Natural killer cell (primary cell): Measurements from ENCODE around the gene STAU1. TPM values are rescaled to one million over a fixed set of nuclear protein-coding genes. Genes with fewer than 3 reads are reported as not detected.

ENCODE experiments used
- ATAC-seq, 3 donors: fragments of 150-1000 bp in 2 of 3; fragments of 200-7000 bp in 1 of 3; cut with Tn5 transposase; 1 replicate in 1 of 3; 2 replicates in 2 of 3; pipeline ENCODE4 v1.10.0; 2021; ENCODE audit warnings: mild to moderate bottlenecking in 2 of 3, moderate library complexity in 2 of 3
- DNase-seq, 2 donors: peaks; one replicate each; pipeline versions ENCODE4 v3.0.0 to v3.0.0-alpha.2; 2013 to 2021; ENCODE audit warnings: mixed read lengths in 1 of 2
- H3K27ac ChIP-seq: one replicate; pipeline ENCODE4 v1.5.1; 2013; ENCODE audit warnings: mild to moderate bottlenecking, low read length
- H3K27me3 ChIP-seq: one replicate; pipeline ENCODE4 v1.6.1; 2013; ENCODE audit warnings: low read length; ENCODE audit not compliant: control insufficient read depth, insufficient read depth
- H3K36me3 ChIP-seq: one replicate; pipeline ENCODE4 v1.6.1; 2013; ENCODE audit warnings: low read length; ENCODE audit not compliant: control insufficient read depth, insufficient read depth
- H3K4me1 ChIP-seq: one replicate; pipeline ENCODE4 v1.6.1; 2013; ENCODE audit warnings: low read length; ENCODE audit not compliant: control insufficient read depth, insufficient read depth
- H3K4me3 ChIP-seq: one replicate; pipeline ENCODE4 v1.5.1; 2013; ENCODE audit warnings: low read length
- H3K9me3 ChIP-seq: one replicate; pipeline ENCODE4 v1.6.1; 2013; ENCODE audit warnings: low read length; ENCODE audit not compliant: control insufficient read depth, insufficient read depth
- H3K27ac Mint-ChIP-seq, 2 donors: one replicate each; pipeline ENCODE4 v1.8.0; 2022; ENCODE audit warnings: mild to moderate bottlenecking in 2 of 2, mixed read lengths in 2 of 2, moderate library complexity in 1 of 2
- H3K27me3 Mint-ChIP-seq, 2 donors: one replicate each; pipeline ENCODE4 v1.8.0; 2022; ENCODE audit warnings: low read depth in 2 of 2, mixed read lengths in 2 of 2
- H3K36me3 Mint-ChIP-seq: one replicate; pipeline ENCODE4 v1.8.0; 2022; ENCODE audit warnings: mixed read lengths
- H3K4me1 Mint-ChIP-seq, 2 donors: one replicate each; pipeline ENCODE4 v1.8.0; 2022; ENCODE audit warnings: mixed read lengths in 2 of 2
- H3K4me3 Mint-ChIP-seq: one replicate; pipeline ENCODE4 v1.8.0; 2022; ENCODE audit warnings: mild to moderate bottlenecking, moderate library complexity, mixed read lengths
- H3K9me3 Mint-ChIP-seq, 2 donors: one replicate each; pipeline ENCODE4 v1.8.0; 2022; ENCODE audit warnings: mixed read lengths in 2 of 2
- CTCF ChIP-seq: fragments of 200-600 bp; IDR thresholded peaks from one replicate; pipeline ENCODE4 v1.8.0; 2022; ENCODE audit warnings: antibody characterized with exemption
- WGBS: methylation state at CpG from one replicate; pipeline ENCODE4 v1.1.7; 2013; ENCODE audit warnings: missing lambda C conversion rate; ENCODE audit not compliant: insufficient coverage; 5-methylcytosine and 5-hydroxymethylcytosine counted together
- intact Hi-C: fragments of 100-400 bp; cut with micrococcal nuclease; formaldehyde crosslinking; loops from one replicate; pipeline ENCODE4 v1.14.2; 2022
- total RNA-seq, 4 donors: library from RNA; stranded (reverse); fragments of 120-200 nt in 1 of 4; gene quantifications; one replicate each; pipeline versions ENCODE4 v1.2.3 to v1.2.4, GENCODE V29; 2013 to 2022

STAU1 gene
- total RNA-seq, 3 donors from 2014 or later (not counting 1 experiment from before 2014, with no cell fraction given) = 47.3 to 54.9 (median 49.9) TPM

- Histone ChIP-seq H3K4me3 (no peak overlapping the region), H3K27ac (no peak overlapping the region), H3K27me3 (no peaks in the 10 kb centered on the region), H3K9me3 (peaks cover 3% of the 10 kb centered on the region), H3K36me3 (no peaks in the 10 kb centered on the region), H3K4me1 (no peaks in the 10 kb centered on the region)
- no peaks in the 10 kb centered on the region for H3K9me3 Mint-ChIP-seq
- no peaks in the 10 kb centered on the region for H3K36me3 Mint-ChIP-seq
- intact Hi-C loops = no loop called here
- H3K4me3 Mint-ChIP-seq = no peak overlapping the region
- WGBS = 100% methylated on average over 1 of the region's 1 CpG
- ATAC-seq = no peak
- no peak for TF ChIP-seq CTCF
- no peak for DNase-seq
- no peak overlapping the region for H3K27ac Mint-ChIP-seq
- no peaks in the 10 kb centered on the region for H3K4me1 Mint-ChIP-seq
- no peaks in the 10 kb centered on the region for H3K27me3 Mint-ChIP-seq
Observed at GRCh38 chr20:49210101-49210756, 22.1 kb upstream of the STAU1 start.

- ATAC-seq = no peak
- TF ChIP-seq CTCF = no peak
- WGBS = 95% methylated on average over 6 of the region's 6 CpGs
- Histone ChIP-seq H3K4me1 (no peaks in the 10 kb centered on the region), H3K27me3 (no peaks in the 10 kb centered on the region), H3K27ac (no peak overlapping the region), H3K4me3 (no peak overlapping the region), H3K36me3 (no peaks in the 10 kb centered on the region), H3K9me3 (peaks cover 3% of the 10 kb centered on the region)
- no peaks in the 10 kb centered on the region for H3K4me1 Mint-ChIP-seq
- H3K36me3 Mint-ChIP-seq = no peaks in the 10 kb centered on the region
- intact Hi-C loops = no loop called here
- no peak overlapping the region for H3K27ac Mint-ChIP-seq
- no peaks in the 10 kb centered on the region for H3K27me3 Mint-ChIP-seq
- H3K9me3 Mint-ChIP-seq = no peaks in the 10 kb centered on the region
- DNase-seq = no peak
- H3K4me3 Mint-ChIP-seq = no peak overlapping the region
Observed at GRCh38 chr20:49207076-49207475, 18.9 kb upstream of the STAU1 start.

GRCh38 chr20:49203746-49204145 lies 15.6 kb upstream of the STAU1 start:
- H3K9me3 ChIP-seq = no peaks in the 10 kb centered on the region
- DNase-seq = no peak
- Mint-ChIP-seq H3K36me3 (no peaks in the 10 kb centered on the region), H3K9me3 (no peaks in the 10 kb centered on the region), H3K4me3 (no peak overlapping the region), H3K4me1 (no peaks in the 10 kb centered on the region), H3K27ac (no peak overlapping the region), H3K27me3 (no peaks in the 10 kb centered on the region)
- no peaks in the 10 kb centered on the region for H3K36me3 ChIP-seq
- no peak overlapping the region for H3K27ac ChIP-seq
- no peak for ATAC-seq
- no peak for TF ChIP-seq CTCF
- no peaks in the 10 kb centered on the region for H3K27me3 ChIP-seq
- H3K4me1 ChIP-seq = no peaks in the 10 kb centered on the region
- WGBS = 93% methylated on average over 8 of the region's 9 CpGs
- no peak overlapping the region for H3K4me3 ChIP-seq
- intact Hi-C loops = no loop called here

GRCh38 chr20:49203011-49203410 lies 14.9 kb upstream of the STAU1 start:
- Histone ChIP-seq H3K4me3 (no peak overlapping the region), H3K27me3 (no peaks in the 10 kb centered on the region), H3K9me3 (no peaks in the 10 kb centered on the region), H3K4me1 (no peaks in the 10 kb centered on the region), H3K36me3 (no peaks in the 10 kb centered on the region), H3K27ac (no peak overlapping the region)
- Mint-ChIP-seq H3K4me1 (no peaks in the 10 kb centered on the region), H3K27ac (no peak overlapping the region), H3K36me3 (no peaks in the 10 kb centered on the region), H3K9me3 (no peaks in the 10 kb centered on the region), H3K27me3 (no peaks in the 10 kb centered on the region), H3K4me3 (no peak overlapping the region)
- no peak for ATAC-seq
- intact Hi-C loops = no loop called here
- DNase-seq = no peak
- 91% methylated on average over 7 of the region's 7 CpGs for WGBS
- no peak for TF ChIP-seq CTCF
